K562 (cell line): Measurements from ENCODE around the gene IL17RC. TPM values are rescaled to one million over a fixed set of nuclear protein-coding genes. Genes with fewer than 3 reads are reported as not detected.

Source experiments
- CHD7 ChIP-seq: fragments of 200-600 bp; sonication (generic); IDR thresholded peaks from one replicate; pipeline ENCODE4 v1.6.1; 2012; ENCODE audit warnings: mild to moderate bottlenecking, low read depth, low read length, inconsistent platforms
- E2F6 ChIP-seq, 2 experiments: IDR thresholded peaks; 2 replicates each; pipeline ENCODE4 v1.6.1; 2011; ENCODE audit warnings: borderline replicate concordance in 1 of 2, control low read depth in 1 of 2, low read depth in 1 of 2, low read length in 1 of 2, mild to moderate bottlenecking in 1 of 2, mixed read lengths in 1 of 2, moderate library complexity in 1 of 2; ENCODE audit not compliant: insufficient read depth in 1 of 2, insufficient read length in 1 of 2, poor library complexity in 1 of 2, severe bottlenecking in 1 of 2; ENCODE audit errors: extremely low read depth in 1 of 2
- GABPB2 ChIP-seq: fragments of 250-450 bp; sonication (Bioruptor Pico); conservative IDR thresholded peaks from 2 replicates; pipeline ENCODE4 v1.5.1; 2021; ENCODE audit warnings: mild to moderate bottlenecking
- PKNOX1 ChIP-seq: fragments of 450-650 bp; IDR thresholded peaks from 2 replicates; pipeline ENCODE4 v1.6.1; 2016
- SREBF2 ChIP-seq: sonication (generic); formaldehyde crosslinking; IDR thresholded peaks from 2 replicates; pipeline ENCODE4 v1.4.0; 2020; ENCODE audit warnings: mild to moderate bottlenecking, missing genetic modification reagents
- TAF15 ChIP-seq: fragments of 200-400 bp; formaldehyde crosslinking; IDR thresholded peaks from 2 replicates; pipeline ENCODE4 v1.6.1; 2017; ENCODE audit warnings: mild to moderate bottlenecking, low read depth, low read length, moderate library complexity
- ZFX ChIP-seq: sonication (generic); formaldehyde crosslinking; IDR thresholded peaks from 2 replicates; pipeline ENCODE4 v1.8.0; 2022; ENCODE audit warnings: mild to moderate bottlenecking, missing genetic modification reagents, moderate library complexity
- polyA plus RNA-seq, 8 experiments: library from polyadenylated mRNA; depleted of rRNA in 4 of 8; stranded (reverse) in 5 of 8; unstranded in 3 of 8; fragments of >200 nt; fragmentation: Nextera tagmentation in 2 of 8; fragmentation: Illumina TruSeq in 1 of 8; extraction: Ambion mirVana in 2 of 8; extraction: Trizol in 1 of 8; gene quantifications; 2 replicates each; pipeline versions ENCODE4 v1.2.1 to v1.2.3, GENCODE V29; 2011 to 2014; ENCODE audit warnings: inconsistent platforms in 1 of 8, missing spikeins in 1 of 8
- total RNA-seq, 7 experiments: library from RNA; depleted of rRNA in 6 of 7; stranded (reverse); fragments of >200 nt in 6 of 7; fragmentation: Illumina TruSeq in 2 of 7; extraction: Trizol in 2 of 7; gene quantifications; 2 replicates each; pipeline versions ENCODE4 v1.2.1 to v1.2.3, GENCODE V29; 2011 to 2021; ENCODE audit warnings: low replicate concordance in 1 of 7

IL17RC gene
- total and polyA plus RNA-seq, 9 of the 15 experiments (the other 6 are each of a cell fraction or from before 2014, with no cell fraction given), result 0.15 to 11.4 (median 7.1) TPM; not detected in 1

- peak; percentile 94 for TF ChIP-seq PKNOX1
- TF ChIP-seq GABPB2, result no peak
- TF ChIP-seq TAF15, result no peak
- 0 out of 2 replicates have a peak, but pooled peaks have one; percentile 51 for TF ChIP-seq SREBF2
- peak in 1 of 2 experiments; percentile 79 for TF ChIP-seq E2F6 (IDR thresholded peaks at IDR 0.05; ENCODE audit: borderline replicate concordance in 1 of 2, extremely low read depth in 1 of 2, insufficient read depth in 1 of 2, insufficient read length in 1 of 2, low read depth in 1 of 2, low read length in 1 of 2, poor library complexity in 1 of 2, severe bottlenecking in 1 of 2)
- peak; percentile 71 for TF ChIP-seq ZFX (CRISPR knock-in tag)
- TF ChIP-seq CHD7, result no peak
Observed at GRCh38 chr3:9897408-9898372, 19.2 kb upstream of the IL17RC start (continued).
